Loucy (cell line): ENCODE data around the gene NPTX1.

ENCODE experiments used
- H2AFZ ChIP-seq: fragments of 200-600 bp; sonication (generic); 2 replicates; pipeline ENCODE4 v1.6.0; 2016; ENCODE audit warnings: antibody characterized with exemption, mild to moderate bottlenecking, low read length, moderate library complexity
- H3F3A ChIP-seq: fragments of 200-600 bp; 2 replicates; pipeline ENCODE4 v1.6.0; 2016; ENCODE audit warnings: antibody characterized with exemption, low read depth, mild to moderate bottlenecking
- H3K27me3 ChIP-seq: fragments of 200-600 bp; sonication (generic); 2 replicates; pipeline ENCODE4 v1.6.1; 2014; ENCODE audit warnings: low read length, mild to moderate bottlenecking; ENCODE audit not compliant: insufficient read depth, poor library complexity, severe bottlenecking
- H3K36me3 ChIP-seq: fragments of 200-600 bp; sonication (generic); 2 replicates; pipeline ENCODE4 v1.6.1; 2016; ENCODE audit warnings: low read length; ENCODE audit not compliant: insufficient read depth
- H3K4me1 ChIP-seq: fragments of 200-600 bp; sonication (generic); 2 replicates; pipeline ENCODE4 v1.5.1; 2014; ENCODE audit warnings: low read length, mild to moderate bottlenecking; ENCODE audit not compliant: insufficient read depth, poor library complexity, severe bottlenecking
- H3K4me2 ChIP-seq: fragments of 200-600 bp; sonication (generic); 2 replicates; pipeline ENCODE4 v1.6.0; 2014; ENCODE audit warnings: antibody characterized with exemption, low read length, low read depth, mild to moderate bottlenecking; ENCODE audit not compliant: poor library complexity, severe bottlenecking
- H3K4me3 ChIP-seq: fragments of 200-600 bp; sonication (generic); 2 replicates; pipeline ENCODE4 v1.5.1; 2014; ENCODE audit warnings: low read length, mild to moderate bottlenecking, mixed read lengths; ENCODE audit not compliant: poor library complexity, severe bottlenecking
- H3K79me2 ChIP-seq: fragments of 200-600 bp; sonication (generic); 2 replicates; pipeline ENCODE4 v1.6.1; 2014; ENCODE audit warnings: low read length; ENCODE audit not compliant: insufficient read depth
- H3K9ac ChIP-seq: fragments of 200-600 bp; sonication (generic); 2 replicates; pipeline ENCODE4 v1.6.0; 2014; ENCODE audit warnings: mild to moderate bottlenecking, low read depth, low read length, moderate library complexity; ENCODE audit not compliant: poor library complexity, severe bottlenecking
- H3K9me2 ChIP-seq: fragments of 200-600 bp; sonication (generic); replicated peaks from 2 replicates; pipeline ENCODE4 v1.6.1; 2016; ENCODE audit warnings: low read depth, low read length, mixed read lengths
- H3K9me3 ChIP-seq: fragments of 200-600 bp; sonication (generic); 2 replicates; pipeline ENCODE4 v1.6.1; 2014; ENCODE audit warnings: mild to moderate bottlenecking, antibody characterized with exemption, low read length, low read depth; ENCODE audit not compliant: insufficient read depth
- H4K20me1 ChIP-seq: fragments of 200-600 bp; sonication (generic); 2 replicates; pipeline ENCODE4 v1.6.0; 2014; ENCODE audit warnings: antibody characterized with exemption, low read length, mild to moderate bottlenecking; ENCODE audit not compliant: insufficient read depth, poor library complexity, severe bottlenecking
- CTCF ChIP-seq: fragments of 200-600 bp; sonication (generic); conservative IDR thresholded peaks from 2 replicates; pipeline ENCODE4 v1.5.1; 2014; ENCODE audit warnings: mild to moderate bottlenecking, antibody characterized with exemption, low read length
- EZH2phosphoT487 ChIP-seq: fragments of 200-600 bp; IDR thresholded peaks from 2 replicates; pipeline ENCODE4 v1.6.1; 2018; ENCODE audit warnings: antibody characterized with exemption, mild to moderate bottlenecking, moderate library complexity, borderline replicate concordance

NPTX1 gene

GRCh38 chr17:80461528-80462160 is 14.8 kb downstream of the NPTX1 start:
- H3K27me3 ChIP-seq, result no peaks in the 10 kb centered on the region
- H3K9ac ChIP-seq, result no peak overlapping the region
- H3K79me2 ChIP-seq, result no peaks in the 10 kb centered on the region
- no peak overlapping the region for H3K4me3 ChIP-seq
- H3K36me3 ChIP-seq, result no peaks in the 10 kb centered on the region
- TF ChIP-seq CTCF (no peak), EZH2phosphoT487 (no peak)
- no peaks in the 10 kb centered on the region for H3K9me3 ChIP-seq
- no peak overlapping the region for H2AFZ ChIP-seq
- H3F3A ChIP-seq, result no peaks in the 10 kb centered on the region
- H3K4me2 ChIP-seq, result no peak overlapping the region
- no peaks in the 10 kb centered on the region for H4K20me1 ChIP-seq
- H3K9me2 ChIP-seq, result no peaks in the 10 kb centered on the region
- peaks cover 26% of the 10 kb centered on the region for H3K4me1 ChIP-seq

- Histone ChIP-seq H3K27me3 (no peaks in the 10 kb centered on the region), H2AFZ (no peak overlapping the region), H3K9me3 (no peaks in the 10 kb centered on the region), H3K36me3 (no peaks in the 10 kb centered on the region), H4K20me1 (no peaks in the 10 kb centered on the region), H3K4me2 (no peak overlapping the region), H3K9me2 (no peaks in the 10 kb centered on the region), H3K4me1 (peaks cover 37% of the 10 kb centered on the region), H3F3A (no peaks in the 10 kb centered on the region), H3K9ac (no peak overlapping the region), H3K4me3 (no peak overlapping the region), H3K79me2 (peaks cover 4% of the 10 kb centered on the region; the same call in 1 of the 2 replicates)
- TF ChIP-seq CTCF (no peak), EZH2phosphoT487 (no peak)
Measured at GRCh38 chr17:80460429-80460834, 16.0 kb downstream of the NPTX1 start.

GRCh38 chr17:80459234-80459633 is 17.2 kb downstream of the NPTX1 start:
- H3K9ac ChIP-seq, result peak overlapping the region; percentile 100
- H3K4me2 ChIP-seq, result no peak overlapping the region
- no peaks in the 10 kb centered on the region for H3K27me3 ChIP-seq
- no peaks in the 10 kb centered on the region for H3F3A ChIP-seq
- no peak for TF ChIP-seq EZH2phosphoT487
- TF ChIP-seq CTCF, result no peak
- peaks cover 6% of the 10 kb centered on the region for H3K79me2 ChIP-seq
- no peaks in the 10 kb centered on the region for H4K20me1 ChIP-seq
- peaks cover 40% of the 10 kb centered on the region for H3K4me1 ChIP-seq
- H3K9me2 ChIP-seq, result no peaks in the 10 kb centered on the region
- no peaks in the 10 kb centered on the region for H3K9me3 ChIP-seq
- no peak overlapping the region for H2AFZ ChIP-seq
- H3K4me3 ChIP-seq, result no peak overlapping the region
- no peaks in the 10 kb centered on the region for H3K36me3 ChIP-seq
